Neural progenitor cell (in vitro differentiated cells): Measurements from ENCODE around the gene SLC23A1. TPM values are rescaled to one million over a fixed set of nuclear protein-coding genes. Genes with fewer than 3 reads are reported as not detected.
"Not testable (repeated sequence)": the region's sequence is repeated elsewhere in the genome, so short reads cannot be mapped to it uniquely, and the experiment has no call there.

ENCODE experiments used
- DNase-seq: peaks from one replicate; pipeline ENCODE4 v3.0.0-alpha.2; 2016; ENCODE audit warnings: low spot score
- H2AFZ ChIP-seq: fragments of 200-600 bp; sonication (generic); replicated peaks from 2 replicates; pipeline ENCODE4 v1.6.1; 2016; ENCODE audit warnings: antibody characterized with exemption
- H3F3A ChIP-seq: fragments of 200-600 bp; sonication (generic); 2 replicates; pipeline ENCODE4 v1.6.1; 2016; ENCODE audit warnings: antibody characterized with exemption, low read depth
- H3K27ac ChIP-seq: fragments of 200-600 bp; sonication (generic); 2 replicates; pipeline ENCODE4 v1.5.1; 2016; ENCODE audit warnings: mild to moderate bottlenecking
- H3K27me3 ChIP-seq: fragments of 200-600 bp; sonication (generic); 2 replicates; pipeline ENCODE4 v1.6.1; 2016; ENCODE audit warnings: mild to moderate bottlenecking, moderate library complexity
- H3K36me3 ChIP-seq: fragments of 200-600 bp; sonication (generic); 2 replicates; pipeline ENCODE4 v1.5.1; 2016
- H3K4me1 ChIP-seq: fragments of 200-600 bp; sonication (generic); 2 replicates; pipeline ENCODE4 v1.6.1; 2016; ENCODE audit warnings: mixed run types
- H3K4me2 ChIP-seq: fragments of 200-600 bp; sonication (generic); 2 replicates; pipeline ENCODE4 v1.6.1; 2016
- H3K4me3 ChIP-seq: fragments of 200-600 bp; sonication (generic); 2 replicates; pipeline ENCODE4 v1.5.1; 2016
- H3K79me2 ChIP-seq: fragments of 200-600 bp; sonication (generic); 2 replicates; pipeline ENCODE4 v1.6.1; 2016; ENCODE audit warnings: low read depth
- H3K9ac ChIP-seq: fragments of 200-600 bp; sonication (generic); 2 replicates; pipeline ENCODE4 v1.6.1; 2016
- H3K9me3 ChIP-seq: fragments of 200-600 bp; sonication (generic); 2 replicates; pipeline ENCODE4 v1.5.1; 2016; ENCODE audit warnings: low read depth
- H4K20me1 ChIP-seq: fragments of 200-600 bp; sonication (generic); 2 replicates; pipeline ENCODE4 v1.6.1; 2016; ENCODE audit warnings: low read depth
- H3K27ac Mint-ChIP-seq: 3 replicates; pipeline ENCODE4 v1.8.0; 2021; ENCODE audit warnings: mixed read lengths
- H3K27me3 Mint-ChIP-seq: 2 replicates; pipeline ENCODE4 v1.8.0; 2022; ENCODE audit warnings: low read depth, mild to moderate bottlenecking, inconsistent platforms, moderate library complexity, mixed read lengths; ENCODE audit not compliant: insufficient read depth
- H3K36me3 Mint-ChIP-seq: 3 replicates; pipeline ENCODE4 v1.8.0; 2021; ENCODE audit warnings: mixed read lengths
- H3K4me1 Mint-ChIP-seq: 3 replicates; pipeline ENCODE4 v1.8.0; 2021; ENCODE audit warnings: mixed read lengths
- H3K4me3 Mint-ChIP-seq: 3 replicates; pipeline ENCODE4 v1.8.0; 2021; ENCODE audit warnings: mild to moderate bottlenecking, moderate library complexity, mixed read lengths
- H3K9me3 Mint-ChIP-seq: 3 replicates; pipeline ENCODE4 v1.8.0; 2020; ENCODE audit warnings: mixed read lengths
- EZH2 ChIP-seq: fragments of 200-600 bp; sonication (generic); IDR thresholded peaks from 2 replicates; pipeline ENCODE4 v1.6.1; 2017; ENCODE audit warnings: antibody characterized with exemption, mild to moderate bottlenecking, moderate library complexity
- EZH2phosphoT487 ChIP-seq: fragments of 200-600 bp; sonication (generic); IDR thresholded peaks from 2 replicates; pipeline ENCODE4 v1.6.1; 2017; ENCODE audit warnings: antibody characterized with exemption
- total RNA-seq: library from RNA; depleted of rRNA; stranded (reverse); fragments of >200 nt; gene quantifications from 2 replicates; pipeline ENCODE4 v1.2.3, GENCODE V29; 2015; ENCODE audit warnings: low replicate concordance
- TF ChIP-seq, protein P1 (sequence below): fragments of 200-600 bp; sonication (generic); IDR thresholded peaks from 2 replicates; pipeline ENCODE4 v1.5.1; 2017; ENCODE audit warnings: antibody characterized with exemption, mild to moderate bottlenecking

The SLC23A1 gene
- total RNA-seq, 1 donor from 2014 or later = not detected

DNA sequence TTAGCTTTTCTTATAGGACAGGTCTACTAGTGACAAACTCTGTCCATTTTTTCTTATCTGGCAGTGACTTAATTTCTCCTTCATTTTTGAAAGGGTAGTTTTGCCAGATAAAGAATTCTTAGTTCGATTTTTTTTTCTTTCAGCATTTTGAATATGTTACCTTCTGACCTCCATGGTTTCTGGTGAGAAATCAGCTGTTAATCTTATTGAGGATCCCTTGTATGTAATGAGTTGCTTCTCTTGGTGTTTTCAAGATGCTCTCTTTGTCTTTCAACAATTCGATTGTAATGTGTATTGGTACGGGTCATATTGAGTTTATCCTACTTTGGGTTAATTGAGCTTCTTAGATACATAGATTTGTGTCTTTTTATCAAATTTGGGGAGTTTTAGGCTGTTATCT is 28.9 kb downstream of the SLC23A1 start:
- no peaks in the 10 kb centered on the region for H3K27me3 Mint-ChIP-seq
- Histone ChIP-seq H2AFZ (no peak overlapping the region), H3K79me2 (peaks cover 100% of the 10 kb centered on the region), H3K9me3 (no peaks in the 10 kb centered on the region), H3K27ac (no peak overlapping the region), H3K36me3 (peaks cover 9% of the 10 kb centered on the region), H3K27me3 (no peaks in the 10 kb centered on the region), H3K4me1 (no peaks in the 10 kb centered on the region), H3K9ac (no peak overlapping the region), H3K4me2 (no peak overlapping the region), H4K20me1 (peaks cover 100% of the 10 kb centered on the region), H3F3A (peaks cover 12% of the 10 kb centered on the region), H3K4me3 (no peak overlapping the region)
- no peak overlapping the region for H3K27ac Mint-ChIP-seq
- DNase-seq = no peak
- peaks cover 44% of the 10 kb centered on the region for H3K36me3 Mint-ChIP-seq
- H3K4me1 Mint-ChIP-seq = no peaks in the 10 kb centered on the region
- H3K9me3 Mint-ChIP-seq = peaks cover 7% of the 10 kb centered on the region
- TF ChIP-seq, protein P1, sequence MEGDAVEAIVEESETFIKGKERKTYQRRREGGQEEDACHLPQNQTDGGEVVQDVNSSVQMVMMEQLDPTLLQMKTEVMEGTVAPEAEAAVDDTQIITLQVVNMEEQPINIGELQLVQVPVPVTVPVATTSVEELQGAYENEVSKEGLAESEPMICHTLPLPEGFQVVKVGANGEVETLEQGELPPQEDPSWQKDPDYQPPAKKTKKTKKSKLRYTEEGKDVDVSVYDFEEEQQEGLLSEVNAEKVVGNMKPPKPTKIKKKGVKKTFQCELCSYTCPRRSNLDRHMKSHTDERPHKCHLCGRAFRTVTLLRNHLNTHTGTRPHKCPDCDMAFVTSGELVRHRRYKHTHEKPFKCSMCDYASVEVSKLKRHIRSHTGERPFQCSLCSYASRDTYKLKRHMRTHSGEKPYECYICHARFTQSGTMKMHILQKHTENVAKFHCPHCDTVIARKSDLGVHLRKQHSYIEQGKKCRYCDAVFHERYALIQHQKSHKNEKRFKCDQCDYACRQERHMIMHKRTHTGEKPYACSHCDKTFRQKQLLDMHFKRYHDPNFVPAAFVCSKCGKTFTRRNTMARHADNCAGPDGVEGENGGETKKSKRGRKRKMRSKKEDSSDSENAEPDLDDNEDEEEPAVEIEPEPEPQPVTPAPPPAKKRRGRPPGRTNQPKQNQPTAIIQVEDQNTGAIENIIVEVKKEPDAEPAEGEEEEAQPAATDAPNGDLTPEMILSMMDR = no peak
- TF ChIP-seq EZH2 = no peak
- no peak for TF ChIP-seq EZH2phosphoT487
- H3K4me3 Mint-ChIP-seq = no peak overlapping the region

DNA sequence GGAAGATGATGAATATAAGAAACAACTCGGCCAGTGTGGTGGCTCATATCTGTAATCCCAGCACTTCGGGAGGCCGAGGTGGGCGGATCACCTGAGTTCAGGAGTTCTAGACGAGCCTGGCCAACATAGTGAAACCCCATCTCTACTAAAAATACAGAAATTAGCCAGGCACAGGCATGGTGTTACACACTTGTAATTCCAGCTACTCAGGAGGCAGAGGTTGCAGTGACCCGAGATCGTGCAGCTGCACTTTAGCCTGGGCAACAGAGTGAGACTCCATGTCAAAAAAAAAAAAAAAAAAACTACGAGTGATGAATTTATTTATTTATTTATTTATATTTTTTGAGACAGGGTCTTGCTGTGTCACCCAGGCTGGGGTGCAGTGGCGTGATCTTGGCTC is 35.2 kb downstream of the SLC23A1 start:
- Histone ChIP-seq H3K4me1 (peaks cover 12% of the 10 kb centered on the region), H4K20me1 (peaks cover 100% of the 10 kb centered on the region), H3F3A (peaks cover 11% of the 10 kb centered on the region), H3K79me2 (peaks cover 100% of the 10 kb centered on the region)
- H3K36me3 ChIP-seq, H3K4me3 Mint-ChIP-seq, H3K4me3 ChIP-seq, H3K27ac ChIP-seq, H3K27ac Mint-ChIP-seq, H3K9me3 Mint-ChIP-seq, H3K4me2 ChIP-seq, DNase-seq, H3K27me3 ChIP-seq, H3K9me3 ChIP-seq, H3K9ac ChIP-seq, H3K27me3 Mint-ChIP-seq, H2AFZ ChIP-seq: not testable (repeated sequence)
- Mint-ChIP-seq H3K36me3 (peaks cover 39% of the 10 kb centered on the region), H3K4me1 (peaks cover 13% of the 10 kb centered on the region)

DNA sequence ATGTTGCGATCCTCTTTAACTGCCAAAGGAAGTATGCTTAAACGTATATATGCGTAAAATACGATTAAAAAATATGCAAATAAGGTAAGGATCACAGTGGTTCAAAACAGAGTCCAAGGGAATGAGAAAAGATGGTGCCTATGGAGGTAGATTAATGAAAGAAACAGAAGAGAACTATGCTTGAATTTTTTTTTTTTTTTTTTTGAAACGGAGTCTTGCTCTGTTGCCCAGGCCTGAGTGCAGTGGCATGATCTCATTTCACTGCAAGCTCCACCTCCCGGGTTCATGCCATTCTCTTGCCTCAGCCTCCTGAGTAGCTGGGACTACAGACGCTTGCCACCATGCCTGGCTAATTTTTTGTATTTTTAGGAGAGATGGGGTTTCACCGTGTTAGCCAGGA is 37.7 kb downstream of the SLC23A1 start:
- not testable (repeated sequence) for H3K4me3 ChIP-seq, H3K9me3 Mint-ChIP-seq, H2AFZ ChIP-seq, H3K27me3 Mint-ChIP-seq, H3K27me3 ChIP-seq, H3K27ac ChIP-seq, H3K36me3 ChIP-seq, H3K27ac Mint-ChIP-seq, H3K4me2 ChIP-seq, H3K9ac ChIP-seq, DNase-seq, H3K4me3 Mint-ChIP-seq, H3K9me3 ChIP-seq
- Histone ChIP-seq H3K4me1 (peaks cover 12% of the 10 kb centered on the region), H4K20me1 (peaks cover 82% of the 10 kb centered on the region), H3F3A (peaks cover 20% of the 10 kb centered on the region), H3K79me2 (peaks cover 87% of the 10 kb centered on the region)
- Mint-ChIP-seq H3K4me1 (peaks cover 26% of the 10 kb centered on the region), H3K36me3 (peaks cover 29% of the 10 kb centered on the region)

DNA sequence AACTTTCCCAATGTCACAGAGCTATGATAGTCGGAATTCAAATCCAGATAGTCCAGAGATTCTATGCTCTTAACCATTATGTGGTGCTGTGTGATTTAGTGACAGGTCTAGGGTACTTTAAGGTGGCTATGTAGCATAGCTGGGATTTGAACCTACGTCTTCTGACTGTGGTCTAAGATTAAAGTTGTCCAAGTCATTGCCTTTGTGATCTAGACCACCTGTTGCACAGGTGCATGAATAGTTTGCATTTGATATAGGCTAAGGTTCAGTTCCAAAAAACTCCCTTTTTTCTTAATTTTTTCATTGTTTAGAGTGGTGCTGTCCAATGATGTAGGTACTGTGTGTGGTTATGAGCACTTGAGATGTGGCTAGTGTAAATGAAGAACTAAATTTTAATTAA is 38.9 kb downstream of the SLC23A1 start:
- Histone ChIP-seq H2AFZ (no peak overlapping the region), H3F3A (peaks cover 15% of the 10 kb centered on the region), H3K9ac (no peak overlapping the region), H3K27ac (no peak overlapping the region), H3K79me2 (peaks cover 75% of the 10 kb centered on the region), H3K4me2 (peak overlapping the region; percentile 98), H4K20me1 (peaks cover 69% of the 10 kb centered on the region), H3K9me3 (no peaks in the 10 kb centered on the region), H3K4me3 (peak overlapping the region; percentile 89), H3K27me3 (no peaks in the 10 kb centered on the region), H3K36me3 (peaks cover 2% of the 10 kb centered on the region), H3K4me1 (peaks cover 12% of the 10 kb centered on the region)
- no peak overlapping the region for H3K27ac Mint-ChIP-seq
- H3K27me3 Mint-ChIP-seq = peaks cover 2% of the 10 kb centered on the region
- TF ChIP-seq EZH2phosphoT487 (no peak), EZH2 (no peak)
- TF ChIP-seq, protein P1 = no peak
- peaks cover 26% of the 10 kb centered on the region for H3K4me1 Mint-ChIP-seq
- H3K4me3 Mint-ChIP-seq = peak overlapping the region; percentile 66
- peaks cover 26% of the 10 kb centered on the region for H3K36me3 Mint-ChIP-seq
- DNase-seq = no peak
- H3K9me3 Mint-ChIP-seq = peaks cover 3% of the 10 kb centered on the region
